22Rv1 (cell line): ENCODE data around the gene TMEM171.

Source experiments
- H3K27ac ChIP-seq: fragments of 450-650 bp; 2 replicates; pipeline ENCODE4 v1.5.1; 2017
- ZFX ChIP-seq: fragments of 450-650 bp; IDR thresholded peaks from 2 replicates; pipeline ENCODE4 v1.6.1; 2017; ENCODE audit warnings: antibody characterized with exemption, borderline replicate concordance
- TF ChIP-seq, protein P1 (sequence below): fragments of 450-650 bp; IDR thresholded peaks from 2 replicates; pipeline ENCODE4 v1.5.1; 2017; ENCODE audit warnings: mild to moderate bottlenecking

Gene TMEM171

GRCh38 chr5:73157414-73158303 lies 37.3 kb downstream of the TMEM171 start:
- no peak overlapping the region for H3K27ac ChIP-seq
- TF ChIP-seq ZFX, result no peak
- TF ChIP-seq, protein P1, sequence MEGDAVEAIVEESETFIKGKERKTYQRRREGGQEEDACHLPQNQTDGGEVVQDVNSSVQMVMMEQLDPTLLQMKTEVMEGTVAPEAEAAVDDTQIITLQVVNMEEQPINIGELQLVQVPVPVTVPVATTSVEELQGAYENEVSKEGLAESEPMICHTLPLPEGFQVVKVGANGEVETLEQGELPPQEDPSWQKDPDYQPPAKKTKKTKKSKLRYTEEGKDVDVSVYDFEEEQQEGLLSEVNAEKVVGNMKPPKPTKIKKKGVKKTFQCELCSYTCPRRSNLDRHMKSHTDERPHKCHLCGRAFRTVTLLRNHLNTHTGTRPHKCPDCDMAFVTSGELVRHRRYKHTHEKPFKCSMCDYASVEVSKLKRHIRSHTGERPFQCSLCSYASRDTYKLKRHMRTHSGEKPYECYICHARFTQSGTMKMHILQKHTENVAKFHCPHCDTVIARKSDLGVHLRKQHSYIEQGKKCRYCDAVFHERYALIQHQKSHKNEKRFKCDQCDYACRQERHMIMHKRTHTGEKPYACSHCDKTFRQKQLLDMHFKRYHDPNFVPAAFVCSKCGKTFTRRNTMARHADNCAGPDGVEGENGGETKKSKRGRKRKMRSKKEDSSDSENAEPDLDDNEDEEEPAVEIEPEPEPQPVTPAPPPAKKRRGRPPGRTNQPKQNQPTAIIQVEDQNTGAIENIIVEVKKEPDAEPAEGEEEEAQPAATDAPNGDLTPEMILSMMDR, result no peak

- no peak overlapping the region for H3K27ac ChIP-seq
- no peak for TF ChIP-seq ZFX
- TF ChIP-seq, protein P1, result no peak
These were observed 37.9 kb downstream of the TMEM171 start for GRCh38 chr5:73158313-73158712.

- H3K27ac ChIP-seq, result no peak overlapping the region
- TF ChIP-seq, protein P1, result no peak
- no peak for TF ChIP-seq ZFX
These were observed 39.9 kb downstream of the TMEM171 start for GRCh38 chr5:73160239-73160671.

DNA sequence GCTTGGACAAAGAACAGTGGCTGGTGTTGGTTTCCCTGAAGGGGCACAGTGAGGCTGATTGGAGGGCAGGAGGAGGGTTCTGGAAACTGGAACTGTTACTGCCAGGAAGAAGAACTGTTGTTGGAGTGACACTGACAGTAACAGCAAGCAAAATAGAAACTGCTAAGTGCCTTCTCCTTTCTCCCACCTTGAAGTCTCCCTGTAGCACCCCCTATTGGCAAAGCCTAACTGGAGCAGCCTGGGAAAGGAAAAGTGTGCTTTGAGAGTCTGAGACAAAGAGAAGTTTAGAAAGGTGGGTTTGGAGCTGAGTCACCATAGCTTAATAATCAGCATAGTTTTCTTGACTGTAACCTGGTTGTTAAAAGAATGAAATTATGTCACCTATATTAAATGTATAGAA lies 50.1 kb downstream of the TMEM171 start:
- no peak overlapping the region for H3K27ac ChIP-seq
- TF ChIP-seq, protein P1, result peak; percentile 62
- TF ChIP-seq ZFX, result no peak

- TF ChIP-seq, protein P1, result no peak
- TF ChIP-seq ZFX, result no peak
- H3K27ac ChIP-seq, result no peak overlapping the region
These were observed 51.1 kb downstream of the TMEM171 start for GRCh38 chr5:73171495-73171894.

GRCh38 chr5:73172951-73173350 lies 52.6 kb downstream of the TMEM171 start, which contains the start of gene TMEM174:
Gene TMEM174, plus strand, starts transcription at chr5:73173193. Its CDS starts 51 bp downstream, at chr5:73173244.
- TF ChIP-seq, protein P1, result no peak
- no peak for TF ChIP-seq ZFX

More at GRCh38 chr5:73172951-73173350, 52.6 kb downstream of the TMEM171 start, which contains the start of gene TMEM174:
- H3K27ac ChIP-seq, result no peak within 1 kb of the TSS
